ENCODE results near the gene RPIA.

- TF ChIP-seq CTCF (conservative IDR thresholded peaks at IDR 0.05; ENCODE audit: low read depth, low read length) (no peak), EZH2 (IDR thresholded peaks at IDR 0.05; ENCODE audit: low read length, unreplicated experiment) (no peak)
These were observed 7.0 kb upstream of the RPIA start for GRCh38 chr2:88684519-88684918.

All from PC-3 (cell line).